ENCODE measurements around the gene IL1RAPL2.
"Not testable (repeated sequence)": the region's sequence is repeated elsewhere in the genome, so short reads cannot be mapped to it uniquely, and the experiment has no call there.

The IL1RAPL2 gene

GRCh38 chrX:105050921-105051320 lies 484.9 kb downstream of the IL1RAPL2 start:
- DNase-seq, result no peak

GRCh38 chrX:105051364-105051763 lies 485.4 kb downstream of the IL1RAPL2 start:
- DNase-seq, result no peak

DNA sequence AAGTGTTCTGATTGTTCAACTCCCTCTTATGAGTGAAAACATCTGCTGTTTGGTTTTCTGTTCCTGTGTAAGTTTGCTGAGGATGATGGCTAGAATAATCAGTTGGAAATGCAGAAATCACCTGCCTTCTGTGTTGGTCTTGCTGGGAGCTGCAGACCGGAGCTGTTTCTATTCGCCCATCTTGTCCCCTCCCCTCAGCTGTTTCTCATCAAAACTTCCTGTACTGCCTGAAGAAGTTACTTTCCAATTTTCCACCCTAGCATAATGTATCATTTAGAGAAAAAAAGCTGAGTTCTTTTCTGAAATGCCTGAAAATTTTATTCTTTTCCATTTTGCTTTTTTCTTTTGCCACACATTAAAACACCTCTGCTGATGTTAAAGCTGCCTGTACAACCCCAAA lies 486.9 kb downstream of the IL1RAPL2 start:
- no peak for DNase-seq

- no peak for DNase-seq
Observed at GRCh38 chrX:105063743-105064142, 497.7 kb downstream of the IL1RAPL2 start.

DNA sequence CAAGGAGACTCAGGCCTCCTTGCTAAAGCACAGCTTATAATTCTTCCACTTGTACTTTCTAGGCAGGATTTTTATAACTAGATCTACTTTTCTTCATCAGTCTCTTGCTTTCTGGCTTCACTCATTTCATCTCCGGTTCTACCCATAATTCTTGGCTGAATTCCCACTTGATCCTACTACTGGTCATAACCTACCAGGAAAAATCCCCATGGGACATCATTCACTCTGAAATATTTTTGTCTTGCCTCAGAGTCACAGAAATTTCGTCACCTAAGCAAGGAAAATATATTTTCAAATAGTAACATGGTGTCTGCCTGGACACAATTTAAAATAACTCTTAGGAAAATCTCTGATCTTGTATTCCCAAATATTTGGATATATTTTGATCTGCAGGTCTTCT lies 532.2 kb downstream of the IL1RAPL2 start:
- no peak for DNase-seq

GRCh38 chrX:105098812-105099211 lies 532.8 kb downstream of the IL1RAPL2 start:
- no peak for DNase-seq

- no peak for DNase-seq
Observed at GRCh38 chrX:105101378-105101777, 535.4 kb downstream of the IL1RAPL2 start.

DNA sequence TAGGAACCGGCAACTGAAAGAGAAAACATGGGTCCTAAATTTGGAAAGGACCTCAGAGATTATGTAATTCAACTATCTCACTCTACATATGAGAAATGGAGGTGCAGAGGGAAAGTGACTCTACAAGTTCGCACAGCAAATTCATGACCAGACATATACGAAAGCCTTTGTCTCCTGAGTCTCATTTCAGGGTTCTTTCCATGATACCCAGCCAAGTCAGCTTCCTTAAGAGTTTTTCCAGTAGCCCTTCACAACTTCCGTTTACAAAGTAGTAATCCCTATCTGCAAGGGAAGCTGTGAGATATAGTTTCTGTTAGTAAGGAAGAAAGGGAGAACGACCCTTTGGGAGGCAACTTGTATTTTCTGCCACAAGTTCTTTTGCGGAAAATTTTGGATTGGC lies 543.9 kb downstream of the IL1RAPL2 start:
- no peak for DNase-seq

- no peak for DNase-seq
Observed at GRCh38 chrX:105114554-105115130, 548.6 kb downstream of the IL1RAPL2 start.

GRCh38 chrX:105115596-105116320 lies 549.8 kb downstream of the IL1RAPL2 start:
- DNase-seq, result not testable (repeated sequence)

DNA sequence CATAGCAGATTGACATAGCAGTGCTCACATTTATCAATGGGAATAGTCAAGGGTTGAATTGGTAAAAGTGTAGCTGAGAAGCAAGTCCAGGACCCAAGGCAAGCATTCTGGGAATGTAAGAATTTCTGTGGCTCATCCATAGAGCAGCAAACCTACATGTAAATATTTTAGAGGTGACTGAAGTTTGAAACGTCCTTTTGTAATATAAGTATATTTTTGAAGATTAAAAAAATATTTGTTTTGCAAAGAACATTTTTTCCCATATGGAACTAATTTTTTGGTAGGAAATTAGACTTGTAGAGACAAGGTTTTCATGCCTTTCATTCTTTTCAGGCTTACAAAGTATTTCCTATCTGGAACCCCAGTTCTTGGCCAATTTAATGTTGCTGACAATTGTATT lies 550.5 kb downstream of the IL1RAPL2 start:
- DNase-seq, result no peak

DNA sequence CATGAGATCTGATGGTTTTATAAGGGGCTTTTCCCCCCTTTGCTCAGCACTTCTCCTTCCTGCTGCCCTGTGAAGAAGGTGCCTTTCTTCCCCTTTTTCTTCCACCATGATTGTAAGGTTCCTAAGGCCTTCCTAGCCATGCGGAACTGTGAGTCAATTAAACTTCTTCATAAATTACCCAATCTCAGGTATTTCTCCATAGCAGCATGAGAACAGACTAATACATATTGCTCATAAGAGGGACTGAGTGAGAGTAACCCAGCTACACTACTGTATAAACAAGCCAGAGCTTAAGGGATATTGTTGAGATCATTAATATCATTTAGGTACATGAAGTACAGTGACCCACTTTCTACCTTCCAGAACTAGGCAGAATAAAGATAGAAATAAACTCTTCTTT lies 551.6 kb downstream of the IL1RAPL2 start:
- DNase-seq, result no peak

DNA sequence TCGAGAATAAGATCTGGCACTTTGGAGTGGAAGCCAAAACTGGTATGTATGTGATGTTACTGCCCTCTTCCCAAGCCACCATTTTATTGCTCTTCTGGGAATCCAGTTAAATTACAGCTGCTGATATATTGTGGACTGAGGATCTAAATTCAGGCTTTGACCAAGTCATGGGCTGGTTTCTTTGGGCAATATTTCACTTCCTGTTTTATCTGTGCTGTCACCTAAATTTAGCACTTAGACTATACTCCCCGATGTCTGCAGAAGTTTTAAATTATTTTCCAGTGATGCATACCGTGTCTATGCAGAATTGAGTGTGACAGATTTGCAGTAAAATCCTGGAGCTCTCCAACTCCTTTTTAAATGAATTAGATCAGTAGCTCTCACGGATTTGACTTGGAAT lies 554.5 kb downstream of the IL1RAPL2 start:
- no peak for DNase-seq

DNA sequence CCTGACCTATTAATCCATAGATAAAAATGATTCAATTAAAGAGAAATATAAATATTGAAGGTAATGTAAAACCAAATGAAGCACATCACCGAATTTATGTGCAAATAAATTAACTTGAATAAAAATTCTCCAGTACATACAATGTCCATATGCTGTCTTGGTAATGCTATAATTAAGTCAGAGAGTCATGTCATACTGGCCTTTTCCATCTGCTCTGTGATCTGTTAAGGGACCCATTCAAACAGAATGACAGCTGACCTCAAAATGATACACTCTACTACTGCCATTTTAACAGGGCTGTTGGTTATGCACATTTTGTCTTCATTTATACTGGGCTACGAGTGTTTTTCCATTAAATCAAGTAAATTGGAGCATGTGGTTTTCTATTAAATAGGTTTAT lies 555.2 kb downstream of the IL1RAPL2 start:
- DNase-seq, result no peak

- DNase-seq, result no peak
Observed at GRCh38 chrX:105126201-105126600, 560.2 kb downstream of the IL1RAPL2 start.

DNA sequence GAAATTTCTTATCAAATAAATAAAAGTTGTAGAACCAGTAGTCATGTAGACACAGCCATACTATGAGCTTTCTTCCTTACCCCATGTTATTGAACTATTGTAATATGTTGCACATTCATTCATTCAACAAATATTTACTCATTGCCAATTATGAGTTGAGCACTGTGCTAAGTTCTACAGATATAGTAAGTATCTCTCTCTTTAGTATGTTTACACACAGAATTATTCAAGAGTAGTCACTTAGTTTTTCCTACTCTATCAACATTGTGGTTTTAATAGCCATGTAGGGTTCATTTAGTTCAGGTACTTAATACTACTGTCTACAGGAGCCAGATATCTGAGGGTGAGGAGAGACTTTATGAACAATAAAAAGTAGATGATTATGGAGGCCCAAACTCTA lies 568.3 kb downstream of the IL1RAPL2 start:
- DNase-seq, result no peak

DNA sequence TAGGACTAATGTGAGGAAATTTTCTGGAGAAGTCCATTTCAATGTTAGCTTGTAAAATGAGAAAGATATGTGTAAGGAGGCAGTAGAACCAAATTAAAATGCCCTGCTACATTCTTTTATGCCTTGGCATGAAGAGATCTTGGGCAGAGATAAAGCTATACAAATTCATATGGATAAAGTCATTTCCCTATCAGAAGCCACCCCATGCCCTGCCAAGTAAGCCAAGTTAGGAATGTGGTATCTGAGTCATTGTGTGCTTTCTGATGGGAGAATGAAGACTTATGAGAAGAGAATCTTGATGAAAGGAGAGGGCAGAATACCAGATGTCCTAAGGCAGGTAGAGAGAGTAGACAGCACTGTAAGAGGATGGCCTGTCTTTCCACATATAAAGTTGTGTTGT lies 570.8 kb downstream of the IL1RAPL2 start:
- no peak for DNase-seq

DNA sequence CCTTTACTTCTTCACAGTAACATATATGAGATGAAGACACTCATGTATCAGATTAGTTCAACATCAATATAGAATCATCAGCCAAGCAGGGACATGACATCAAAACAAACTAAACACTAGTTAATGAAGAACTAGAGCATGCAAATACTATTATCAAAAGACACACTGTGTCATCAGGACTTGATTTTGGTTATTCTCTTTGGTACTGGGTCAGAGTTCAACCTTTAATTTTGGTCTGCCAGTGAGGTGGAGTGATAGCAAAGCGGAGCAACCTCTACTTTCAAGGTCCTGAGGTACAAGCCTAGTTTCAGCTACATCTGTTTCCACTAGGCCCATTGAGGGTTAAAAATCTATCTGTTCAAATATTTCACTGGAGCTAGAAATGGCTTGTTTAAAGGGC lies 584.0 kb downstream of the IL1RAPL2 start:
- DNase-seq, result no peak

DNA sequence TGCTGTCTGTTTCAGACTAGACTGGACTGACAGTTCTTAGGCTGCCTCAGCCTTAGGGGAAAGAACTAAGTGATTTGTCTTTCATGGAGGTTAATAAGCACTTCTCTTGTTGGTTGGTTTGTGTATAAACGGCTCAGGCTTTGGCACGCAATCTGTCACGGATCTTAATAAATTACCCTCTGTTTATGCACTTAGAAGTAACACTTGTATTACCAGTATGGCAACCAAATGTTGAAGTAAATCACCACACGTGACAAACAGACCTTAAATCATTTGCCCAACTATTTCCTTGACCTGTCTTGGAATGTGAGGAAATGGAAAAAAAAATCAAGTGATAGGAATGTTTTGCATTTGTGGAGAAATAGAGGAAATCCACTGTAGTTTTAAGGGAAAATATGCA lies 584.6 kb downstream of the IL1RAPL2 start:
- no peak for DNase-seq

GRCh38 chrX:105167233-105167632 lies 601.2 kb downstream of the IL1RAPL2 start:
- DNase-seq, result no peak

DNA sequence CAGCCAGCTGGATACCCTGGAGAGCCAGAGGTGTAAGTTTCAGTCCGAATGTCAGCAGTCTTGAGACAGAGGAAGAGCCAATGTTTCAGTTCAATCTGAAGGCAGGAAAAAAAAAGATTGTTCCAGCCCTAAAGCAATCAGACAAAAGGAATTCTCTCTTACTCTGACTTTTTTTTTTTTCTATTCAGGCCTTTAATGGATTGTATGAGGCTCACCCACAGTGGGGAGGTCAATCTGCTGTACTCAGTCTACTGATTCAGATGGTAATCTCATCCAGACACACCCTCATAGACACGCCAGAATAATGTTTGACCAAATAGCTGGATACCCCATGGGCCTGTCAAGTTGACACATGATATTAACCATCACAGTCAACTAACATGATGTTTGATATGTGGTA lies 602.6 kb downstream of the IL1RAPL2 start:
- DNase-seq, result no peak

DNA sequence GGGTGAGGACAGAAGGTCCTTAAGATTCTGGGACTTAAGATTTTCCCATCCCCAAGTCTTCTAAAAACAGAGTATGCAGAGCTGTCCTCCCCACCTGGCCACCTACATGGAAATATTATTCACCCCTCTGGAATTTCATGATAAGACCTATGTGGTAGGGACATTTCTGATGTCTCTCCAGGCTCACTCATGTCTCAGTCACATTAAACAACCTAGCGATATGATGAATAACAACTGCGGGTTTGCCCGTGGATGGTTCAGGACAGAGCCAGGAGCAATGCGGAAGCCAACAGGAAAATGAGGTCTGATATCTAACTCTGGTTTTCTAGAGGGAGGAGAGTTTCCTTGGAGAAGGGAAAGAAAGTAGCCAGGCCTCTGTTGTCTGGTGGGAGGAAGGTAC lies 607.1 kb downstream of the IL1RAPL2 start:
- DNase-seq, result no peak

DNA sequence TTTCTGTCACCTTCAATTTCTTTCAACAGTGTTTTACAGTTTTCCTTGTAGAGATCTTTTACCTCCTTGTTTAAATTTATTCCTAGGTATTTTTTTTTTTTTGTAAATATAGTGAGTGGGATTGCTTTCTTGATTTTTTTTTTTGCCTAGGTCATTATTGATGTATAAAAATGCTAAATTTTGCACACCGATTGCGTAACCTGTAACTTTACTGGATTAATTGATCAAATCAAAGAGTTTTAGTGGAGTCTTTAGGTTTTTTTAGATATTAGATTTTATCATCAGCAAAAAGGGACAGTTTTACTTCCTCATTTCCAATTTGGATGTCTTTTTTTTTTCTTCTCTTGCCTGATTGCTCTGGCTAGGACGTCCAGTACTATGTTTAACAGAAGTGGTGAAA lies 613.6 kb downstream of the IL1RAPL2 start:
- DNase-seq, result no peak

GRCh38 chrX:105189093-105189492 lies 623.1 kb downstream of the IL1RAPL2 start:
- no peak for DNase-seq

DNA sequence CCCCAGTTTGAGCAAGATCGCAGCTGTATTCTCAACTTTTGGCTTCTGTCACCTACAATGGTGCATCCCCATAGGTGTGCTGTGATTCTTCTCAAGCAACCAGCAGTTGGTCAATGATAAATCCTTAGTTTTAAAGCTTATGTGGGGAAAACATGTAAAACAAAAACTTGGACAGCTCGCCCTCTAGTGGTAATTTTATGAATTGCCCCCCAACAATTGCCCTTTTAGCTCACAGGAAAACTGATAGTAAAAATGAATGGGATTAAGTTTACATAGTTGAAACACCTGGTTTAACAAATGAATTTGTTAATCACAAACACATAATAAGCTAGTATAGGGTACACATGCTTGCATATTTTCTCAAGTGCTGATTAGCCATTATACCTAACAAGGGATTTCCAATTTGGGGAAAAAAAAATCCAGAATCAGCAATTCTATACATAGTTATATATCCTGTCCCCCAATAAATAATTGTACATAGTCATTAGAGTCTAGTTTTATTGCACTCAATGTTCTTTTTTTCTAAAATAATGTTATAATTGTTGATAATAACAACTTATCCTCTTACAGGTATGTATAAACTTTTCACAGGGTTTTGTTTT lies 624.4 kb downstream of the IL1RAPL2 start:
- no peak for DNase-seq

All from activated gamma-delta T cell treated with Interleukin-2 at 50 U/mL for 16 hours (primary cell).